HepG2 (cell line): ENCODE results near the gene ADCY7. TPM values are rescaled to one million over a fixed set of nuclear protein-coding genes. Genes with fewer than 3 reads are reported as not detected.

Experiments
- ATAC-seq: fragments of 200-7000 bp; cut with Tn5 transposase; 3 replicates; pipeline ENCODE4 v1.9.1; 2020; ENCODE audit warnings: mild to moderate bottlenecking, moderate library complexity
- BruUV-seq: library from RNA; stranded (reverse); fragments of 400-500 nt; replicated peaks from 2 replicates; lab custom pipeline; 2021; lab: Mats Ljungman, UMichigan
- CTCF ChIA-PET: fragments of 300-600 bp; formaldehyde crosslinking; extraction: SDS; loops from one replicate; lab custom pipeline; 2021; ENCODE audit warnings: low total read pairs, inconsistent platforms, low intra/inter-chr PET ratio; lab: Yijun Ruan, JAX
- POLR2A ChIA-PET: fragments of 350-600 bp; sonication (Branson Sonifier 250); formaldehyde crosslinking; loops from one replicate; lab custom pipeline; 2020; ENCODE audit warnings: antibody characterized with exemption, inconsistent platforms; lab: Yijun Ruan, JAX
- DNase-seq: peaks from one replicate; pipeline ENCODE4 v3.0.0-alpha.2; 2015; ENCODE audit warnings: low spot score
- FAIRE-seq: peaks from 3 replicates; lab custom pipeline; 2011; peaks lifted over from hg19 to GRCh38; lab: Jason Lieb, UNC
- H2AFZ ChIP-seq: one replicate; pipeline ENCODE4 v1.6.1; 2011; ENCODE audit warnings: low read length, inconsistent platforms
- H3K27ac ChIP-seq: fragments of 300-600 bp; 3 replicates; pipeline ENCODE4 v1.8.0; 2011; ENCODE audit warnings: mixed run types, mild to moderate bottlenecking, mixed read lengths, low read length, inconsistent platforms; ENCODE audit not compliant: insufficient read depth; ENCODE audit errors: extremely low read length
- H3K27me3 ChIP-seq, 2 experiments: fragments of 200-600 bp in 1 of 2; 2 replicates in 1 of 2; 3 replicates in 1 of 2; pipeline versions ENCODE4 v1.6.0 to v1.8.0; 2011; ENCODE audit warnings: low read length in 2 of 2, mild to moderate bottlenecking in 2 of 2, moderate library complexity in 2 of 2, inconsistent platforms in 1 of 2; ENCODE audit not compliant: insufficient read depth in 2 of 2, control insufficient read depth in 1 of 2
- H3K36me3 ChIP-seq, 2 experiments: fragments of 200-600 bp in 1 of 2; replicated peaks in 1 of 2; 2 replicates in 1 of 2; 3 replicates in 1 of 2; pipeline versions ENCODE4 v1.5.1 to v1.8.0; 2011; ENCODE audit warnings: low read length in 2 of 2, inconsistent platforms in 1 of 2; ENCODE audit not compliant: insufficient read depth in 2 of 2, control insufficient read depth in 1 of 2
- H3K4me1 ChIP-seq: 2 replicates; pipeline ENCODE4 v1.5.1; 2012; ENCODE audit warnings: low read length, inconsistent platforms; ENCODE audit not compliant: insufficient read depth
- H3K4me2 ChIP-seq: 2 replicates; pipeline ENCODE4 v1.6.0; 2011; ENCODE audit warnings: low read depth, low read length, inconsistent platforms
- H3K4me3 ChIP-seq, 3 experiments: fragments of 200-600 bp in 1 of 3; sonication (generic), shearing (Covaris generic) in 1 of 3; replicated peaks in 1 of 3; 2 replicates each; pipeline ENCODE4 v1.5.1; 2011 to 2016; ENCODE audit warnings: low read length in 3 of 3, inconsistent platforms in 2 of 3, low read depth in 2 of 3, mild to moderate bottlenecking in 2 of 3, control low read depth in 1 of 3, mixed read lengths in 1 of 3; ENCODE audit not compliant: insufficient read depth in 1 of 3
- H3K79me2 ChIP-seq: one replicate; pipeline ENCODE4 v1.6.1; 2011; ENCODE audit warnings: low read length, inconsistent platforms; ENCODE audit not compliant: insufficient read depth
- H3K9ac ChIP-seq: 2 replicates; pipeline ENCODE4 v1.6.0; 2011; ENCODE audit warnings: mild to moderate bottlenecking, low read depth, low read length, inconsistent platforms; ENCODE audit not compliant: insufficient read depth
- H3K9me3 ChIP-seq: 2 replicates; pipeline ENCODE4 v1.5.1; 2012; ENCODE audit warnings: mild to moderate bottlenecking, low read length
- H4K20me1 ChIP-seq: 2 replicates; pipeline ENCODE4 v1.6.0; 2011; ENCODE audit warnings: inconsistent platforms, mild to moderate bottlenecking, low read length, moderate library complexity; ENCODE audit not compliant: insufficient read depth
- IRX3 ChIP-seq: sonication (generic); formaldehyde crosslinking; IDR thresholded peaks from 2 replicates; pipeline ENCODE4 v1.8.1; 2023; ENCODE audit warnings: mild to moderate bottlenecking, low read depth, missing genetic modification reagents, borderline replicate concordance
- KDM5B ChIP-seq: sonication (generic); formaldehyde crosslinking; IDR thresholded peaks from 2 replicates; pipeline ENCODE4 v1.4.0; 2020; ENCODE audit warnings: missing genetic modification reagents, mild to moderate bottlenecking, borderline replicate concordance
- NFE2L1 ChIP-seq: sonication (generic); formaldehyde crosslinking; IDR thresholded peaks from 2 replicates; pipeline ENCODE4 v1.4.0; 2020; ENCODE audit warnings: missing genetic modification reagents, mild to moderate bottlenecking, borderline replicate concordance
- ZBTB42 ChIP-seq: sonication (generic); formaldehyde crosslinking; IDR thresholded peaks from 2 replicates; pipeline ENCODE4 v1.5.0; 2020; ENCODE audit warnings: mild to moderate bottlenecking, missing genetic modification reagents
- ZFX ChIP-seq: sonication (generic); formaldehyde crosslinking; IDR thresholded peaks from 2 replicates; pipeline ENCODE4 v1.4.0; 2020; ENCODE audit warnings: mild to moderate bottlenecking, low read depth, missing genetic modification reagents, moderate library complexity
- ZKSCAN5 ChIP-seq: sonication (generic); formaldehyde crosslinking; IDR thresholded peaks from 2 replicates; pipeline ENCODE4 v1.5.1; 2020; ENCODE audit warnings: mild to moderate bottlenecking, missing genetic modification reagents
- ZNF543 ChIP-seq: sonication (generic); formaldehyde crosslinking; IDR thresholded peaks from 2 replicates; pipeline ENCODE4 v1.4.0; 2020; ENCODE audit warnings: mild to moderate bottlenecking, missing genetic modification reagents
- ZNF746 ChIP-seq: sonication (generic); formaldehyde crosslinking; IDR thresholded peaks from 2 replicates; pipeline ENCODE4 v1.8.0; 2022; ENCODE audit warnings: mild to moderate bottlenecking, missing genetic modification reagents
- ZNF782 ChIP-seq: sonication (generic); formaldehyde crosslinking; IDR thresholded peaks from 2 replicates; pipeline ENCODE4 v1.4.0; 2020; ENCODE audit warnings: missing genetic modification reagents, mild to moderate bottlenecking, borderline replicate concordance
- WGBS: methylation state at CpG from one replicate; pipeline ENCODE4 v1.1.6; 2017; ENCODE audit warnings: low lambda C conversion rate; 5-methylcytosine and 5-hydroxymethylcytosine counted together
- in situ Hi-C: cut with HindIII; loops from 2 replicates; pipeline ENCODE4 v1.10.0; 2017; ENCODE audit warnings: low pct_unique_long_range_greater_than_20kb; ENCODE audit not compliant: extremely low pct_ligation_motif_present
- intact Hi-C: fragments of 100-400 bp; cut with micrococcal nuclease; formaldehyde crosslinking; loops from one replicate; pipeline ENCODE4 v1.10.0; 2022; ENCODE audit not compliant: unreplicated experiment
- polyA plus RNA-seq, 8 experiments: library from polyadenylated mRNA; depleted of rRNA in 3 of 8; stranded (reverse) in 7 of 8; unstranded in 1 of 8; fragments of >200 nt; fragmentation: Illumina TruSeq in 4 of 8; extraction: Trizol in 4 of 8; gene quantifications; 2 replicates each; pipeline versions ENCODE4 v1.2.1 to v1.2.3, GENCODE V29; 2011 to 2016; ENCODE audit warnings: low read depth in 4 of 8, missing spikeins in 1 of 8, mixed read lengths in 1 of 8; ENCODE audit not compliant: insufficient read depth in 1 of 8
- total RNA-seq, 5 experiments: library from RNA; depleted of rRNA; stranded (reverse); fragments of >200 nt; fragmentation: Illumina TruSeq; extraction: Trizol; gene quantifications; 2 replicates each; pipeline ENCODE4 v1.2.3, GENCODE V29; 2016; ENCODE audit warnings: low read depth in 1 of 5
- TF ChIP-seq, protein P1 (sequence below): sonication (generic); formaldehyde crosslinking; IDR thresholded peaks from 2 replicates; pipeline ENCODE4 v1.4.0; 2020; ENCODE audit warnings: missing genetic modification reagents
- TF ChIP-seq, protein P2 (sequence below): sonication (generic); formaldehyde crosslinking; IDR thresholded peaks from 2 replicates; pipeline ENCODE4 v1.4.0; 2020; ENCODE audit warnings: mild to moderate bottlenecking, missing genetic modification reagents
- TF ChIP-seq, protein P3 (sequence below): sonication (generic); formaldehyde crosslinking; IDR thresholded peaks from 2 replicates; pipeline ENCODE4 v1.8.0; 2022; ENCODE audit warnings: mild to moderate bottlenecking, missing genetic modification reagents, borderline replicate concordance

ADCY7 gene
- total and polyA plus RNA-seq, 2 of the 13 experiments (the other 11 are each of a cell fraction or from before 2014, with no cell fraction given): 2.2 to 4.3 TPM

DNA sequence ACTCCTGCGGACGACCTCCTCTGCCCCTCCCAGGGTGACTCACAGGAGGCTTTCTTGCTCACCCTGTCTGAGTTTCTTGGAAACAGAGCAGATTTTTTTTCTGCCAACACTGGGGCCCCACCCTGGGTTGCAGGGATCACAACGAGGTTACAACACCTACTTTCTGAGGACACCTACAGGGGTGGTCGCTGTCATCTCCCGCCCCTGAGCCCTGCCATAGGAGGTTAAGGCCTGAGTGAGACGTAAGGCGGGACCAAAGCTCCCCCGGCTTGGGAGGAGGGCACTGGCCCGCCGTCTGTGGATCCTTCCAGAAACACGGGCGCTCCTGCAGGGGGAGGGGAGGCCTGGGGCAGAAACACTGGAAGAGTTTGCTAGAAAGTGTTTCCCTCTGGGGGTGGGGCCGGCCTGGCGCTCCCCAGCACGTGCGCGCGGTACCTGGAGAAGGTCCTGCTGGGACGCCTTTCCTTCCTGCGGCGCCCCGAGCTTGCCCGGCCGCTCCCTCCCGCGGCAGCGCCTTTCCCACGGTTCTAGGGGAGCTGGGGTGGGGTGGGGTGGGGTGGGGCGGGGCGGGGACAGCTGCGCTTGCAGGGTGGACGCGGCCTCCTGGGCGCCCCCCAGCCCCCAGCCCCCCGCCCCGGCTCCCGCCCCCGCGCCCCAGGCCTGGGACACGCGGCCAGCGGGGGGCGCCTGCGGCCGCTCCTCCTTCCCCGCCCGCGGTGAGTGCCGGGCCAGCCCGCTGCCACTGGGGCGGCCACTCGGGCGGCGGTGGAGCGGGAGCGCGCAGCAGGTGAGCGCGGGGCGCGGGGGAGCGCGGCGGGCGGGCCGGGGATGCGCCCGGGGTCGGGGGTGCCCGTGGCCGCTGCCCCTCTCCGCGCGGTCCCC is 20.7 kb upstream of the ADCY7 start (continued):
- TF ChIP-seq, protein P1, sequence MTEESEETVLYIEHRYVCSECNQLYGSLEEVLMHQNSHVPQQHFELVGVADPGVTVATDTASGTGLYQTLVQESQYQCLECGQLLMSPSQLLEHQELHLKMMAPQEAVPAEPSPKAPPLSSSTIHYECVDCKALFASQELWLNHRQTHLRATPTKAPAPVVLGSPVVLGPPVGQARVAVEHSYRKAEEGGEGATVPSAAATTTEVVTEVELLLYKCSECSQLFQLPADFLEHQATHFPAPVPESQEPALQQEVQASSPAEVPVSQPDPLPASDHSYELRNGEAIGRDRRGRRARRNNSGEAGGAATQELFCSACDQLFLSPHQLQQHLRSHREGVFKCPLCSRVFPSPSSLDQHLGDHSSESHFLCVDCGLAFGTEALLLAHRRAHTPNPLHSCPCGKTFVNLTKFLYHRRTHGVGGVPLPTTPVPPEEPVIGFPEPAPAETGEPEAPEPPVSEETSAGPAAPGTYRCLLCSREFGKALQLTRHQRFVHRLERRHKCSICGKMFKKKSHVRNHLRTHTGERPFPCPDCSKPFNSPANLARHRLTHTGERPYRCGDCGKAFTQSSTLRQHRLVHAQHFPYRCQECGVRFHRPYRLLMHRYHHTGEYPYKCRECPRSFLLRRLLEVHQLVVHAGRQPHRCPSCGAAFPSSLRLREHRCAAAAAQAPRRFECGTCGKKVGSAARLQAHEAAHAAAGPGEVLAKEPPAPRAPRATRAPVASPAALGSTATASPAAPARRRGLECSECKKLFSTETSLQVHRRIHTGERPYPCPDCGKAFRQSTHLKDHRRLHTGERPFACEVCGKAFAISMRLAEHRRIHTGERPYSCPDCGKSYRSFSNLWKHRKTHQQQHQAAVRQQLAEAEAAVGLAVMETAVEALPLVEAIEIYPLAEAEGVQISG: no peak

DNA sequence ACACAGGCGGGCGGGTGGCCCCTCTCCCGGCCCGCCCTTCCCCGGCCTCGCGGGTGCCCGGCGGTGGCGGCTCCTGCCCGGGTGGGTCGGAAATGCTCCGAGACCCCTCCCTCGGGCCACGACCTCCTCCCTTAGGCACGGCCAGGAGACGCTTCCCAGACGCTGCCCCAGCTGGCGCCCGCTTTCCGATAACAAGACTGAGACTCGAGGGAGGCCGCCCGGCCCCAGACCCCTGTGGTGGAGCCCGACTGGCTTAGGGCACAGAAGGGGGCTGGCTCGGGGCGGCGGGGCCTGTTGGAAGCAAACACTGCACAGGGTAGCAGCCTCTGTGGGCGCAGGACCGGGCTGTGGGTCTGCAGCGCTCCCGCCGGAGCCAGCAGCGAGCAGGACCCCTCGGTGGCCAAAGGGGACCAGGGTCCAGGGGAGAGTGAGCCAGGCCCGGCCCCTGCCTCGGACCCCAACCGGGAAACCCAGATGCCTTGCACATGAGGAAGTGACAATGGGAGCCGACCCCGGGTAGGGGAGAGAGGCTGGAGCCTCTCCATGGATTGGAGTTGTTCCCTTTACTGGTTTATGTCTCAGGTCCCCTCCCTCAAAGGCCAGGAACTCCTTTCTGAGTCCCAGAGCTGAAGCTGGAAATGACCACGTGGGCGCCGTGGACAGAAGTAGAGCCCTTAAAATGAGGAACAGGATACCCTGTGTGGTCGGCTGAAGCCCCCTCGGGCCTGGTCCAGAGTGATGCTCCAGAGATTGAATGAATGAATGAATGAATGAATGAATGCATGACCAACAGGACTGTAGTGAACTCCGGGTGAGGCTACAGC is 19.8 kb upstream of the ADCY7 start:
- H3K9me3 ChIP-seq: no peaks in the 10 kb centered on the region
- in situ Hi-C loops: loop anchor here (10.0 kb wide), 1 partner anchor 118 kb away; the partner anchor contains the start of gene BRD7
- peak overlapping the region; percentile 58 for H3K9ac ChIP-seq
- DNase-seq (no peak), FAIRE-seq (no peak), ATAC-seq (peak; percentile 57)
- peak overlapping the region; percentile 79 to 85 (median 81) for H3K4me3 ChIP-seq
- WGBS: 22% methylated on average over 20 of the region's 46 CpGs
- H3K27me3 ChIP-seq: peaks cover 0 to 29% of the 10 kb centered on the region in 2 experiments; a peak in 4 of 5 replicates
- BruUV-seq: TSS peak; percentile 50
- no peak overlapping the region for H2AFZ ChIP-seq
- H3K79me2 ChIP-seq: no peaks in the 10 kb centered on the region
- no peaks in the 10 kb centered on the region for H4K20me1 ChIP-seq
- ChIA-PET POLR2A (interaction anchor here (1.1 kb wide), 1 partner anchor 14 kb away, joined by 3 read pairs; no protein-coding TSS in a partner anchor), CTCF (no interaction called here)
- peak overlapping the region; percentile 89 for H3K4me2 ChIP-seq
- H3K36me3 ChIP-seq: no peaks in the 10 kb centered on the region
- H3K27ac ChIP-seq: no peak overlapping the region
- H3K4me1 ChIP-seq: peaks cover 25% of the 10 kb centered on the region
- intact Hi-C loops: loop anchor here (5.0 to 10.0 kb wide), 2 partner anchors 111 to 418 kb away; no protein-coding TSS in a partner anchor
- no peak for TF ChIP-seq ZNF746
- peak; percentile 53 for TF ChIP-seq ZFX (CRISPR knock-in tag)
- 0 out of 2 replicates have a peak, but pooled peaks have one; percentile 40 for TF ChIP-seq ZNF782 (CRISPR knock-in tag)
- TF ChIP-seq KDM5B (CRISPR knock-in tag): peak; percentile 38; the same call in 1 of the 2 replicates
- 0 out of 2 replicates have a peak, but pooled peaks have one; percentile 17 for TF ChIP-seq ZKSCAN5 (CRISPR knock-in tag)
- no peak for TF ChIP-seq ZNF543 (CRISPR knock-in tag)
- 0 out of 2 replicates have a peak, but pooled peaks have one; percentile 48 for TF ChIP-seq ZBTB42 (CRISPR knock-in tag)
- TF ChIP-seq, protein P2, sequence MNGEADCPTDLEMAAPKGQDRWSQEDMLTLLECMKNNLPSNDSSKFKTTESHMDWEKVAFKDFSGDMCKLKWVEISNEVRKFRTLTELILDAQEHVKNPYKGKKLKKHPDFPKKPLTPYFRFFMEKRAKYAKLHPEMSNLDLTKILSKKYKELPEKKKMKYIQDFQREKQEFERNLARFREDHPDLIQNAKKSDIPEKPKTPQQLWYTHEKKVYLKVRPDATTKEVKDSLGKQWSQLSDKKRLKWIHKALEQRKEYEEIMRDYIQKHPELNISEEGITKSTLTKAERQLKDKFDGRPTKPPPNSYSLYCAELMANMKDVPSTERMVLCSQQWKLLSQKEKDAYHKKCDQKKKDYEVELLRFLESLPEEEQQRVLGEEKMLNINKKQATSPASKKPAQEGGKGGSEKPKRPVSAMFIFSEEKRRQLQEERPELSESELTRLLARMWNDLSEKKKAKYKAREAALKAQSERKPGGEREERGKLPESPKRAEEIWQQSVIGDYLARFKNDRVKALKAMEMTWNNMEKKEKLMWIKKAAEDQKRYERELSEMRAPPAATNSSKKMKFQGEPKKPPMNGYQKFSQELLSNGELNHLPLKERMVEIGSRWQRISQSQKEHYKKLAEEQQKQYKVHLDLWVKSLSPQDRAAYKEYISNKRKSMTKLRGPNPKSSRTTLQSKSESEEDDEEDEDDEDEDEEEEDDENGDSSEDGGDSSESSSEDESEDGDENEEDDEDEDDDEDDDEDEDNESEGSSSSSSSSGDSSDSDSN: peak; percentile 19; the same call in 1 of the 2 replicates
- 0 out of 2 replicates have a peak, but pooled peaks have one; percentile 19 for TF ChIP-seq IRX3 (CRISPR knock-in tag)
- TF ChIP-seq NFE2L1 (CRISPR knock-in tag): no peak
- TF ChIP-seq, protein P3, sequence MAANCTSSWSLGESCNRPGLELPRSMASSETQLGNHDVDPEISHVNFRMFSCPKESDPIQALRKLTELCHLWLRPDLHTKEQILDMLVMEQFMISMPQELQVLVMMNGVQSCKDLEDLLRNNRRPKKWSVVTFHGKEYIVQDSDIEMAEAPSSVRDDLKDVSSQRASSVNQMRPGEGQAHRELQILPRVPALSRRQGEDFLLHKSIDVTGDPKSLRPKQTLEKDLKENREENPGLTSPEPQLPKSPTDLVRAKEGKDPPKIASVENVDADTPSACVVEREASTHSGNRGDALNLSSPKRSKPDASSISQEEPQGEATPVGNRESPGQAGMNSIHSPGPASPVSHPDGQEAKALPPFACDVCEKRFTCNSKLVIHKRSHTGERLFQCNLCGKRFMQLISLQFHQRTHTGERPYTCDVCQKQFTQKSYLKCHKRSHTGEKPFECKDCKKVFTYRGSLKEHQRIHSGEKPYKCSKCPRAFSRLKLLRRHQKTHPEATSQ (CRISPR knock-in tag): no peak
